Cardiac muscle cell (in vitro differentiated cells and primary cell): Measurements from ENCODE around the gene TTC9. TPM values are rescaled to one million over a fixed set of nuclear protein-coding genes. Genes with fewer than 3 reads are reported as not detected.

Experiments
- DNase-seq, 2 donors: peaks; one replicate each; pipeline versions ENCODE4 v3.0.0 to v3.0.0-alpha.2; 2010 to 2017; ENCODE audit warnings: low read depth in 1 of 2, low spot score in 1 of 2
- H3K27ac ChIP-seq: fragments of 200-600 bp; sonication (generic); 2 replicates; pipeline ENCODE4 v1.5.1; 2016
- H3K27me3 ChIP-seq: fragments of 200-600 bp; sonication (generic); 2 replicates; pipeline ENCODE4 v1.6.0; 2016; ENCODE audit warnings: control low read depth
- H3K36me3 ChIP-seq: fragments of 200-600 bp; sonication (generic); 2 replicates; pipeline ENCODE4 v1.5.1; 2016; ENCODE audit warnings: control low read depth
- H3K4me1 ChIP-seq: fragments of 200-600 bp; sonication (generic); 2 replicates; pipeline ENCODE4 v1.8.1; 2017; ENCODE audit warnings: low read depth, mild to moderate bottlenecking, mixed run types
- H3K4me3 ChIP-seq: fragments of 200-600 bp; sonication (generic); 2 replicates; pipeline ENCODE4 v1.5.1; 2016; ENCODE audit warnings: mild to moderate bottlenecking
- H3K9me3 ChIP-seq: fragments of 200-600 bp; sonication (generic); 2 replicates; pipeline ENCODE4 v1.5.1; 2017; ENCODE audit warnings: low read depth, mild to moderate bottlenecking, control low read depth
- polyA plus RNA-seq: library from polyadenylated mRNA; unstranded; fragments of >200 nt; fragmentation: Nextera tagmentation; extraction: Ambion mirVana; gene quantifications from 2 replicates; pipeline ENCODE4 v1.2.1, GENCODE V29; 2016
- total RNA-seq: library from RNA; depleted of rRNA; stranded (reverse); fragments of >200 nt; gene quantifications from 2 replicates; pipeline ENCODE4 v1.2.3, GENCODE V29; 2016
- TF ChIP-seq, protein P1 (sequence below): IDR thresholded peaks from 2 replicates; pipeline ENCODE4 v1.5.1; 2012; ENCODE audit warnings: low read depth, mild to moderate bottlenecking, low read length

The TTC9 gene
- total and polyA plus RNA-seq, 2 experiments from 2014 or later, result 1.3 TPM

DNA sequence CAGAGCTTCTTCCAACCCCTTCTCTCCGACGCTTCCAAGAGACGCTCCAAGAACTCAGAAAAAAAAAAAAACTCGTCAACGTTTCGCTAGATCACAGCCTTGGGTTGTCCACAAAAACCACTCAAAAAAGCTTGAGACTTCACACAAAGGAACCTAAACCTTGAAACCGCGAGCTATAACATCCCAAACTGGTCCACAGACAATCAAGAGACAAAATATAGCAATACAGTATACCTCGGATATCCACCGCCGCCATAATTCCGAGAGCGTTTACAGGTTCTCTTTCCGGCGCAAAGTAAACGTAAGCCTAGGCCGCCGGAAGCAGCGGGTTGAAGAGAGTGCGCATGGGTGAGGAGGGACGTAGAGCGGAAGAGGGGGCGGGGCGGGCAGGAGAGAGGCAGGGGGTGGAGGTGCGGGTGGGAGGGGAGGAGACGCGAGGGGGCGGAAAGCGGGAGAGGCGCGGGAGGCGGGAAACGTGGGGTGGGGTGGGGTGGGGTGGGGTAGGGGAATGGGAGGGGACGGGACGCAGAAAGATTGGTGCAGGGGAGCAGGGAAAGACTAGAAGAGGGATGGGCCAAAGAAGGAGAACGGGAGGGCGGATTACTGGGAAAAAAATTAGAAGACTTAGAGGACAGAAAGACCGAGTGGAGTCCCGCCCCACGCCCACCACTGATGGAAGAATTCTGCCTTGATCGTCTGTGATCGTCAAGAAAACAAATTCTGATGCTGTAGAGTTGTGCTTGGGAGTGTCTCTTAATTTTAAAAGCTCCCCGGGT, 41.1 kb upstream of the TTC9 start, which contains the start of gene MED6:
Gene MED6 (minus strand): TSS at position 274 of the 776 bp plus-strand sequence. CDS start 18 bp downstream, at position 256.
- Histone ChIP-seq H3K4me3 (peak within 1 kb of the TSS; percentile 100), H3K9me3 (no peaks in the 10 kb centered on the region), H3K27me3 (peaks cover 7% of the 10 kb centered on the region), H3K27ac (peak within 1 kb of the TSS; percentile 65), H3K4me1 (peaks cover 6% of the 10 kb centered on the region), H3K36me3 (no peaks in the 10 kb centered on the region)
- peak; percentile 95 to 96 for DNase-seq
- TF ChIP-seq, protein P1, sequence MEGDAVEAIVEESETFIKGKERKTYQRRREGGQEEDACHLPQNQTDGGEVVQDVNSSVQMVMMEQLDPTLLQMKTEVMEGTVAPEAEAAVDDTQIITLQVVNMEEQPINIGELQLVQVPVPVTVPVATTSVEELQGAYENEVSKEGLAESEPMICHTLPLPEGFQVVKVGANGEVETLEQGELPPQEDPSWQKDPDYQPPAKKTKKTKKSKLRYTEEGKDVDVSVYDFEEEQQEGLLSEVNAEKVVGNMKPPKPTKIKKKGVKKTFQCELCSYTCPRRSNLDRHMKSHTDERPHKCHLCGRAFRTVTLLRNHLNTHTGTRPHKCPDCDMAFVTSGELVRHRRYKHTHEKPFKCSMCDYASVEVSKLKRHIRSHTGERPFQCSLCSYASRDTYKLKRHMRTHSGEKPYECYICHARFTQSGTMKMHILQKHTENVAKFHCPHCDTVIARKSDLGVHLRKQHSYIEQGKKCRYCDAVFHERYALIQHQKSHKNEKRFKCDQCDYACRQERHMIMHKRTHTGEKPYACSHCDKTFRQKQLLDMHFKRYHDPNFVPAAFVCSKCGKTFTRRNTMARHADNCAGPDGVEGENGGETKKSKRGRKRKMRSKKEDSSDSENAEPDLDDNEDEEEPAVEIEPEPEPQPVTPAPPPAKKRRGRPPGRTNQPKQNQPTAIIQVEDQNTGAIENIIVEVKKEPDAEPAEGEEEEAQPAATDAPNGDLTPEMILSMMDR, result no peak

DNA sequence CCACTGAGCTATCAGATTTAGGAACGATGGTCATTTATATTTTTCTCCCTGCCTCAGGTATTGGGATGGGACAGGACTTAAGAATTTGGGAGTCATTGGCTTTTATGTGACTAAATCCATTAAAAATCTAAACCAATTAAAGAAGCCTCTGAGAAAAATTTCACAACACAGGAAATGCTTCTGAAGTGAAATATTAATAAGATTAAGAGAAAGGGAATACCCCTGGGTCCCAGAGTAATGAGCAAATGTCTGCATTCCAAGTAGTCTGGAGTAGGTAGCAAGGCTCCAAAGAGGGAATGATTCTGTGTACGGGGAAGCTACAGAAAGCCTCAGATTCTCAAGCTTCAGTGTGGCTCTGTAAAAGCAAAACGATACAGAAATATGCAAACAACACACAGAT, 40.6 kb upstream of the TTC9 start:
- no peak overlapping the region for H3K27ac ChIP-seq

GRCh38 chr14:70602254-70602653, 39.5 kb upstream of the TTC9 start:
- TF ChIP-seq, protein P1, result no peak
- peaks cover 6% of the 10 kb centered on the region for H3K4me1 ChIP-seq
- H3K27ac ChIP-seq, result no peak overlapping the region
- no peak for DNase-seq
- H3K36me3 ChIP-seq, result no peaks in the 10 kb centered on the region
- H3K9me3 ChIP-seq, result no peaks in the 10 kb centered on the region
- H3K27me3 ChIP-seq, result peaks cover 14% of the 10 kb centered on the region
- H3K4me3 ChIP-seq, result no peak overlapping the region

More for the DNA sequence above, 40.6 kb upstream of the TTC9 start:
- peak overlapping the region; percentile 100 for H3K4me3 ChIP-seq
- no peaks in the 10 kb centered on the region for H3K9me3 ChIP-seq
- H3K4me1 ChIP-seq, result peaks cover 6% of the 10 kb centered on the region
- no peaks in the 10 kb centered on the region for H3K36me3 ChIP-seq
- DNase-seq, result peak in 1 of 2 donors; percentile 64
- TF ChIP-seq, protein P1, result no peak
- peaks cover 8% of the 10 kb centered on the region for H3K27me3 ChIP-seq

- Histone ChIP-seq H3K27me3 (peaks cover 5% of the 10 kb centered on the region), H3K4me3 (no peak overlapping the region), H3K9me3 (no peaks in the 10 kb centered on the region), H3K27ac (no peak overlapping the region), H3K4me1 (no peaks in the 10 kb centered on the region), H3K36me3 (no peaks in the 10 kb centered on the region)
- DNase-seq, result no peak
- TF ChIP-seq, protein P1, result no peak
These were observed 30.5 kb upstream of the TTC9 start for GRCh38 chr14:70611216-70611615.

DNA sequence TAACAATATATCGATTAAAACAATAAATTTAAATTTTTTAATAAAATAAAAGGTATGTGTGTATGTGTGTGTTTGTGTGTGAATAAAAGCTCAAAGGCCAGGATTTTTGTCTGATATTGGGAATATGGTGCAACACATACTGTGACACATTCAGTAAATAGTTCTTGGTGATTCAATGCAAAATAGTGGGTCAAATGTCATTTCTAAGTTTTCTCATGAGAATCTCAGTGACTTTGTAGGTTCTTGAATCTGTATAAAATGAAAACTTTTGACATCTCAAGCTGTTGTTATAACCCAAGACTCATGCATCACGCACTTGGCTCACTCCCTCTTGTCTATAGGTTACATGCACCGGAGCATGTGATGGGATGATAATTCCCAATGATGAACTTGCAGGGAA, 25.1 kb upstream of the TTC9 start:
- H3K27ac ChIP-seq, result no peak overlapping the region
- no peaks in the 10 kb centered on the region for H3K36me3 ChIP-seq
- H3K9me3 ChIP-seq, result no peaks in the 10 kb centered on the region
- H3K4me1 ChIP-seq, result peaks cover under 1% of the 10 kb centered on the region
- TF ChIP-seq, protein P1, result no peak
- H3K27me3 ChIP-seq, result no peaks in the 10 kb centered on the region
- no peak overlapping the region for H3K4me3 ChIP-seq
- no peak for DNase-seq
